ENCODE measurements around the gene IKBKE. TPM values are rescaled to one million over a fixed set of nuclear protein-coding genes. Genes with fewer than 3 reads are reported as not detected.

The IKBKE gene
- 22.0 and 29.6 TPM in 2 replicates for total RNA-seq (2014; rRNA removed; shearing (Covaris generic))

DNA sequence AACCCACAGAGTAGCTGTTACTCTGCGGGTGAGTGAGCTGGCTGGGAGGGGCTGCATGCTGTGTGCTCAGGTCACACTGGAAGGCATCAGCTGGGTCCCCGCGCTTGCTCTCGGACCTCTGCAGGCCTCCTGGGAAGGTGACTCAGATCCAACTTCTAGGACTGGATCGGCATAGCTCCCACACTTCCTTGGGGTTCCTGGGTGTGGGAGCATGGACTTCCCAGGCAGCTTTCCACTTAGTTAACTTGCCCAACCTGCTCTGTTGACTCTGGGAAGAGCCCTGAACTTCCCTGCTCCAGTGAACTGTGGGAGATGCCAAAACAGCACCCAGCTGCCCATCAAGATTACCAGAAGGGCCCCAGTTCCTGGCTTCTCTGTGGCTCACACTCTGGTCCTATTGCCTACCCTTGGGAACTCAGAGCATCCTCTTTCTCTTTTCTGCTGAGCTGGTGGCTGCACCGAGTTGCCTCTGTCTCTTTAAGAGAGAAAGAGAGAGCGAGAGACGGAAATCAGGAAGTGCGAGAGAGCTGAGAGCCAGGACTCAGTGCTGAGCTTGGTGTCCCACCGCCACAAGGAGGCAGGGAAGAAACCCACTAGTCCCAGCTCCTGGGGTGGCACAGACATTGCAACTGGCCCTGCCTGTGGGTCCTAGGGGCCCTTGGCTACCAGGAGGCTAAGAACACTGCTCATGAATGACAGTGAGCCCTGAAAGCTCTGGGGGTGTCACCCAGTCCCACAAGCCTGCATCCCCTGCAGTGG lies at the start of gene IKBKE:
TSS of gene IKBKE (plus strand) at position 544 of the 759 bp plus-strand sequence. CDS start 2,752 bp downstream, outside the sequence.
- peak; percentile 89 for DNase-seq (ENCODE audit: low spot score)

DNA sequence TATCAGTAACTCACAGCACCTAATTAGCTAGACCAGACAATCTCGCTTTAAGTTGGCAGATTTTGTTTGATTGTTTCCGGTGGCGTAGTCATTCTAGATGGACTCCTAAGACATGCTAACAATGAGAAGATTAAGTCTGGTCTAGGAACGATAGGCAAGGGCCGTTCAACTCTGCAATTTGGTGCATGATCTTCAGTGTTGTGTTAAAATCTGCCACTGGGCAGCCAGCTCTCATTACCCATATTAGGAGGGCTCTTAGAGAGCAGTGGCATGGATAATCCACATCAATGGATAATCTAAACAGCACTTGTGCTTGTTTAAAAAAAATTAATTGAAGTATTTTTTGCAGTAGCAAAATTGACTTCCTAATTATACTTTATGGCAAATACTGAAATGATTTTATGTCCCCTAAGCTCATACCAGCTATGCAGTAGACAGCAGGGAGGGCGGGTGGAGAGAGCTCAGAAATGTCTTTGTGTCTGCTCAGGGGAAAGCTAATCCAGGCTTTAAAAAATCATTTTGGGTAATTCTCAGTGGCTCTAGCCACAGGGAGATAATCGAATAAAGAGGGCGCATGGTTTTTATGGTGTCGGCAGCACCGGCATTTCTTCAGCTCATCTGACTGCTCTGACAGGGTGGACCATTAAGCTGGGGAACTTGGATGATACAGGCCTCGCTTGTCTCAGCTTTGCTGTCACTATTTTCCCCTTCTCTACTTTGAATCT lies 48.5 kb upstream of the IKBKE start:
- no peak for DNase-seq (ENCODE audit: low spot score)

DNA sequence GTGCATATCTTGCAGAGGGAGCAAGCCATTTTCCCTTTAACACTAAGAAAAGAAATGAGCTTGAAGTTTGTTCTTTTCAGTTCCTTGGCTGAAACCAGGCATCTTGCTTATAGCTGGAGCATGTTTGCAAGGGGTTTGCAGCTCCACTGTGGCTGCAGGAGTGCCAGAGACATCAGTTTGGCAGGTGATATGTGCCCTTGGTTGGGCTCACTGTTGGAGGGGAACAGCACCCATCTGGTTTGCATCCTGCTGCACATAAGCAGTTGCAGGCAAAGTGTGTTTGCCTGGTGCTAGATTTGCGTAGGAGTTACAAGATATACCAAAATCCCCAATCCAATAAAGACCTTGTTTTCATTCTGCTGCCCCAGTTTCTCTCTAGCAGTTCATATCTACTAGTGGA lies 47.8 kb upstream of the IKBKE start:
- DNase-seq (ENCODE audit: low spot score), result no peak

DNA sequence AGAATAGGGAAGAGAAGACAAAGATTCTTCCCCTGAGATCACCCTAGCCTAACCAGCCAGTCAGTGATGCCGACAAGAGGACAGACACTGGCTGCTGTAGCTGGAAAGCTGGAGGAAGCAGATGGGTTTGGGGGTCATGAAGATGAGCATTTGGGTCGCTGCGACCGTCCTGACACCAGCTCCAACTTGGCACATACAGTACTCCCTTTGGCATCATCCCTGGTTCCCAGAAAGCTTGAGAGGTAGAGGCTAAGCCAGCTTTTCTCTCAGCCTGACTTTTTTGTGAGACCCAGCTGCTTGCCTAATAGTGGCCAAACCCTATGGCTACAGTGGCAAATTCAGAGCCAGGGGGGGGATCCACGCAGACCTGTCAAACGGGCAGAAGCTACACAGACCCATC lies 43.0 kb upstream of the IKBKE start:
- DNase-seq (ENCODE audit: low spot score), result no peak

DNA sequence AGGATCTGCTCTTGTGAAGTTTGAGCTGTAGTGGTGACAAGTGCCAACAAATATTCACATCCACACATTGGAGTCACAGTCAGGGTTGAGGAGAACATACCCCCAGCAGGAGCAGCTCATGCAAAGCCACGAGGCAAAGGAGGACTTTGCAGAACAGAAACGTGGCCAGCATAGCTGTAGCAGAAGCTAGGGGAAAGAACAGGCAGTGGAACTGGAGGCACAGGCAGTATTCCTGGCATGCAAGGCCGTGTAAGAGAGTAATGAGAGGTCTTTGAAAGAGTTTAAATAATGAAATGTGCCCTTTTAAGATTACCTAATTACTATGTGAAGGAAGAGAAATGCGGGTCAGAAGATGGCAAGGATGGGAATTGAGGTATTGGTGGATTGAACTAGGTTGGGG lies 40.9 kb upstream of the IKBKE start:
- no peak for DNase-seq (ENCODE audit: low spot score)

DNA sequence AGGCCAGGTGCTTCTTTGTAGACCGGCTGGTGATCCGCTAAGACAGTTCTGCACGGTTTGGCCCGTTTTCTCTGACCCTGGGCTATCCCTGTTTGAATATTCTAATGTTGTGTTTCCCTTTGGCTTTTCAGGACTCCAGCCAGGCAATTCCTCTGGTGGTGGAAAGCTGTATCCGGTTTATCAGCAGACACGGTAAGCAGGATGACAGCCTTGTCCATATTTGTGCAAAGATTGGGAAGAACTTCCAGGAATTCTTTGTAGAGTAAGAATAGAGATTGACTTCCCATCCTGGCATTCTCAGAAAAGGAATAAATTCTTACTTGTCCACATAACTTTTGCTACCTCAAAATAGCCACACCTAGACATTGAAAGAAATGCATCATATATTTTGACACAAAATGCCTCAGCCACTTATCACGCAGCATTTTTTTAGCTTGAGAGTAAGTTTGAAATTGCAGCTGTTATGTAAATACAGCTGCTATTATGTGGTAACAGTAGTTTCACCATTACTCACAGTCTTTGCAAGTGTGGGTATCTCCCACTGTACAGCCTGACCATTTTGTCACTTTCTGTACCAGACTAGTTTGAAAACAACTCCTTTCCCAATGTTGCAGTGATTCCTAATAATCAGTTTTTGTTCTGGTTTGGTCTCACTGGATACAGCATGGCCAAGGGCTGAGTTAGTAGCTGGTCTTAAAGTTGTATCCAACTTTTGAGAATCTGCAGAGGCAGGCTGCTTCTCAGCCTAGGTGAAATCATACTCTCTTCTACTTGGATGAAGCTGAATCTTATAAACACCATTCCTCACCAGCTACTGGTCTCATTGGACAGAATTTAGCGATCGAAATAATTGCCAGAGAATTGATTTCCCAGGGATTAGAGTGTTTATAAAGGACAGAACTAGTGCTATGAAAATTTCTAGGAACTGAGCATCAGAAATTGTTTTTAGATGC lies 40.0 kb upstream of the IKBKE start:
- peak; percentile 80 for DNase-seq (ENCODE audit: low spot score)

DNA sequence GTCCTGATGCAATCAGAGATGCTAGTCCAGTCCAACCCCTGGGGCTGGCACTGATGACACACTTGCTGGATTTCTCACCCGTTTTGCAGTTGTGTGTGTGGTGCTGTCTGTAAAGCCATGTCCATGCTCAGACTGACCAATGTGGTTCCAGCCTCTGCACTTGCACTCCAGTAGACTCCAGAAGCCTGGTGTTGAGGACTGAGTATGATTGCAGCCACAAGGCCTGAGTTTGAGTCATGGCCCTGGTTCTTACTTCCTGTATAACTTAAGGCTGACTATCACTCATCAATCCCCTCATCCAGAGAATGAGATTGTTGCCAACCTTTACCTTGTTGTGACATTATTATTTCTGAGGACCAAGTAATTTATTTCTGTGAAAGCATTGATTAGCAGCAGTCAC lies 34.8 kb upstream of the IKBKE start:
- no peak for DNase-seq (ENCODE audit: low spot score)

DNA sequence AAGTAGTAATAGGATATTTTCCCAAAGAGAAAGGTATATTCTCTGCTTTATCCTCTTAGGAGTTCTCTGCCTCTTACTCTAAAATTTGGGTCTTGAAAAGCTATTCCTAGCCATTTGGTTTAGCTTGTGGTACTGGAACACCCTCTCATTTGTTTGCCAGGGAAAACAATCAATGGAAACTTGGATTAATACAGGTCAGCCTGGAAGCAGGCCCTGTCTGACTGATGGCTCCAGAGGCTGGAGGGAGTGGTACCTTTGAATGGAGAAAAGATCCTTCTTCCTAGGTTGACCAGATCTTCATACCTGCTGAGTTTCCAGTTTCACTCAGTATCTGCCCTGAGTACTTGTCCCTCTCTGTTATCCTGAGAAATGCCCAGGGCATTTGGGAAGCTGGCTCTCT lies 31.7 kb upstream of the IKBKE start:
- no peak for DNase-seq (ENCODE audit: low spot score)

DNA sequence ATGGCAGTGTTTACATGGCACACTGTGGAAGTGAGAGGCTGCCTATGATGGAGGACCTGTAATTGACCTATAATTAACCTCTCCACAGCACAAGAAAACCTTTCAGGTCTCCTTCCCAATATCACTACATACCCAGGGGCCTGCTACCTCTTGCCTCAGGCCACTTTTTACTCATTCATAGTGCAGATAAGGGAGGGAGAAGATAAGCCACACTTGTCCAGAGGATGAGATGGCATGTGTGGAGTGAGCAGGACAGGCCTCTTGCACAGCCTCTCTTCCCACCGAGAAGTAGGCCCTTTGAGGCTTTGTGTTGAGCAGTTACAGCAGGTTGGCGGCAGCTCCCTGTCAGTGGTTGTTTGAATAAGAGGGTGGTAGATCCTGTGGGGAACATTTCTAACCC lies 31.1 kb upstream of the IKBKE start:
- DNase-seq (ENCODE audit: low spot score), result no peak

DNA sequence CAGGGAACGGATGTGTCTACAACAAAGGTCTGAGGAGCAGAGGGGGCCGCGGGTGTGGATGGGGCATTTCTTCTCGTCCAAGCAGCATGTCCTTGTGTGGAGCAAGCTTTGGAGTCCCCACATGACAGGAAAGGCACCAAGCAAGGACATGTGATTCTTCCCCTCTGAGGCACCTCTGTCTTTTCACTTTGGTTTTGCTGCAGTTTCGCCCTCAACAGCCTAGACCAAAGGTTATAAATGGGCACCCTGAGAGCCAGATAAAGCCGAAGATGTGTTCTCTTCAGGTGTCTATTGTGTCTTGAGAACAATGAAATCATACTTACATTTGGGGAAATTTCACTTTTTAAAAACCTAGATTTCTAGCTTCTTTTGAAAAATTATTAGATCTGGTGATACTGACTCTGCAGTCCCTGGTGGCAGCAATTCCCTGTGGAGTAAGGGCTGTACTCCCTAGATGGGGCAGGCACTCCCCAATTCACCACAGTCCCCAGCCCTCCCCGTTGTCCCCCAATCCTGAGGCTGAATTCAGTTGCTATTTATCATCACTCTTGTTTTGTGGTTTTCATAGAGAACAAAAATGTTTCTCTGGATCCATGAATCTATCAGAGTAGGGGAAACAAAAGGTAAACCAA lies 28.8 kb upstream of the IKBKE start:
- DNase-seq (ENCODE audit: low spot score), result no peak

DNA sequence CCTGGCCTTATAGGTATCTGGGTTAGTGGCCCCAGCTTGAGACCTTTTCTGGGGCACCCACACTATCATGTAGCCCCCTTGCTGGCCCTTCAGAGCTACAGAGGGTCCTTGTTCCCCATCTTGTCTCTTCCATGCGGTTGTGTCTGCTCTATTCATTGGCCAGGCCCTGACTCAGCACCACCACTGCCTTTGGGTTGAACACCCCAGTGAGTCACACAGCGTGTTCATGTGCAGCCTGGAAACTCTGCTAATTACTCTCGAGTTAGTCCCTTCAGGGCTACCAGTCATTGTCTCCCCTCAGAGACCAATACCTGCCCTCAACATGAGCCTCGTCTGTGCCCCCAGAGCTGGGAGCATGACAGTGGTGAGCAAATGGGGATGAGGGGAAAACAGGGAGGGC lies 28.2 kb upstream of the IKBKE start:
- DNase-seq (ENCODE audit: low spot score), result peak; percentile 55

DNA sequence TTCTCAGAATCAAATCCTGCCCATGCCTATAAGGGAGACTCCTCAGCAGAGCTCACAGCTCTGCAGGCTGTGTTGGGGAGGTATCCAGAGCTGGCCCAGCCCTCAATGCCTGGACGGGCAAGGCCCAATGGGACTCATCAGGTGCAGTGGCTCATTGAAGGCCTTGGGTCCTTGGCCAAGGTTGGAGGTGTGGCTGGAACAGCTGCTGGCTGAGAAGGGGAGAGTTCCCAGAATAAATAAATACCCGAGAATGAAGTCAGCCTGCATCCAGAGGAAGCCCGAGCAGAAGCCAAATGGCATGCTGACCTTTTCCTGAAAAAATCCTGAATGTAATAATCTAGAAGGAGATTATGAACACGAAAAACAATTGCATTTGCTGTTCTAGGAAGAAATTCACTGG lies 25.2 kb upstream of the IKBKE start:
- no peak for DNase-seq (ENCODE audit: low spot score)

DNA sequence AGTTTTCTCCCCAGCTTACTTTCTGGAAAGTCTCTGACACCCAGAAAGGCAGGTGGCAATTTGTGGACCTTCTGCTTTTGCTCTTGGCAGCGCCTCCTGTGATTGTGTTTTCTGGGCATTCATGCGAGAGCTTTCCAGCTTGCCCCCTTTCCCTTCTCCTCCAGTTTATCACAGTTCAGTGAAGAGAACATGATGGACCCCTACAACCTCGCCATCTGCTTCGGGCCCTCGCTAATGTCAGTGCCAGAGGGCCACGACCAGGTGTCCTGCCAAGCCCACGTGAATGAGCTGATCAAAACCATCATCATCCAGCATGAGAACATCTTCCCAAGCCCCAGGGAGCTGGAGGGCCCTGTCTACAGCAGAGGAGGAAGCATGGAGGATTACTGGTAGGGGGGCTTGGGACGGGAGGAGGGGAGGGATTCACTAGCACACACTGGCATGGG lies 24.3 kb upstream of the IKBKE start:
- no peak for DNase-seq (ENCODE audit: low spot score)

DNA sequence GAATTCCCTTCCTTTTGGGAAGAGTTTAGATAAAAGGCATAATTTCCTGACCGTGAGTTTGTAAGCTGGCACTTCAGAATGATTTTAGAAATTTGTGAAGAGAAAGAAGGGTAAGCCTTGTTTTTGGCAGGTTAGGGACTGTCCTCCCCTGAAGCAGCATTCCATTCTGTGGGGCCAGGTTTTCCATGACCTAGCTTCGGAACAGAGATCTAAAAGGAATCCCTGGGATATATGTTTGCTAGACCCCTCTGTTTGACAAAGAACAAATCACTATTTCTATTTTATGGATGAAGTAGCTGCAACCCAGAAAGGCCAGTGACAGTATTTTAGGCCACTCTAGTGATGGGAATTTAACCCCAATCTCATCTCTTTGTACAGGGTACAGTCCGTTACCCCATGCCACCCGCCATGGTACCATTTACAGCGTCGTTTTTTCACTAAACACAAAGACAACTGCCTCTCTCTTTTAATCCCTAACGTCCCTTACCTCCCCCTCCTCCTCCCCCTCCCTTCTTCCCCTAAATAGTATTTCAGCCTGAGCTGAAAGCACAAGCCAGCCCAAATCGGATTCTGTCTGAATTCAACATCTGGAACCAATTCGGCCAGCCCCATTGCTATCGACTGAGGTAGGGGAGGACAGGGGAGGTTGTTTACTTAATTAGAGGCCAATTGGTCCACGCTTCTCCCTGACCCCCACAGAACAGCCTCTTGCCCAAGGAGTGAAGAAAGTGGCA lies 23.4 kb upstream of the IKBKE start:
- no peak for DNase-seq (ENCODE audit: low spot score)

DNA sequence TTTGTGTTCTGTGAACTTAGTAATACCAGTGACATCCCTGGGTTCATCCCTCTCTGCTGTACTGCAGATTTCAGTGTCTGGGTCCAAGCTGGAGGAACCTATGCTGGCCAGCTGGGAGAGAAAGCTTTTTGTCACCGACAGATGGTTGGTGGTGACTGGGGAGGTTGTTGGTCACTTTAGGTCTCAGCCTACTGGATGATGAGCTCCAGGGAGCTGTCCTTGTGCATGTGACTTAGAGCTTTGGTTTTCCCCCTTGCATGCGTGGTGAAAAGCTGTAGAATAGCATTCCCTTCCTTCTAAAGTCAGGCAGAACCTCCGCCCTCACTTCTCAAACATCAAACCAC lies 22.9 kb upstream of the IKBKE start:
- DNase-seq (ENCODE audit: low spot score), result no peak

DNA sequence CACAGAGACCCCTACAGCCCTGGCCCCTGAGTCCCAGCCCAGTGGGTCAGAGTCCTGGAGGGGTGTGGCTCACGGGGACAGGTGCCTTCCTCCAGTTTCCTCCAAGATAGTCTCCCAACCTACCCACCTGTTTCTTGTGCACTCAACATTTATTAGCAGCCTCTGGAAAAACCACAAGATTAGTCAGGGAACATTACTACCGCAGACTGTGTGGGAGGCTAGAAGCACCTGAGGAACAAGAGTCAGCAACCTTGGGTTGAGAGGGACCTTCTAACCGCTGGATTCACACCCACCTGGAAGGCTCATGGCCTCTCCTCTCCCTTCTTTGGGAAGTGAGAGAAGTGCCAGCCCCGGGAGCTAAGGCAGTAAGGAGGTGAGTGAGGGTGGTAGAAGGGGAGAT lies 22.5 kb upstream of the IKBKE start:
- DNase-seq (ENCODE audit: low spot score), result peak; percentile 36

DNA sequence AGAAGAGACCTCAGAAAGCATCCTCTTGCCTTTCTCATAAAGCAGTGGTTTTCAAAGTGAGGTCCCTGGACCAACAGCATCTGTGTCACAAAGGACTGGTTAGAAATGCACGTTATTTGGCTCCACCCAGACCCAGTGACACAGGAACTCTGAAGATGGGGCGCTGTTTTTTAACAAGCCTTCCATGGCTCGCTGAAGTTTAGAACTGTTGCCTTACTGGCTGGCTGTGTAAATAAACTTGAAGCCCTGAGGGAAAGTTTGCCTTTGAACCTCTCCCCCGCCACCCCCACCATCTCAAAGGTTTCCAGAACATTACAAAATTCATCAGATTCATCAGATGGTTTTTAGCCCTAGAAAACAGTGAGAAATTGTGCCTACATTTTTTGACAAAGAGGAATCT lies 21.8 kb upstream of the IKBKE start:
- DNase-seq (ENCODE audit: low spot score), result no peak

DNA sequence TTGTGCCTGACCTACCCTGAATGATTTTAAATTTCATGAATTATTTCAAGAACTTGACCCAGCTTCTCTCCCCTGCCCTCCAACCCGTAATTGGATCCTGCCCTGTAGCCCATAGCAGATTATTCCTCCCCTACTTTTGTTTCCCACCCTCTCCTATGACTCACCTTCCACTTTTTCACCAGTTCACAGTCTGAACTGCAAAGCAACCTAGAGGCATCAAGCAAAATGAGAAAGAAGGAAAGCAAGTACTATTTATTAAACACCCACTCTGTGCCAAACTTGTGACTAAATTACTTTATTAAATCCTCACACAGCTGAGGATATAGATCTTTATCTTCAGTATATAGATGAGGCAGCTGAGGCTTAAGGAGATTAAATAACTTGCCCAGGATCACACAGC lies 20.7 kb upstream of the IKBKE start:
- DNase-seq (ENCODE audit: low spot score), result no peak

DNA sequence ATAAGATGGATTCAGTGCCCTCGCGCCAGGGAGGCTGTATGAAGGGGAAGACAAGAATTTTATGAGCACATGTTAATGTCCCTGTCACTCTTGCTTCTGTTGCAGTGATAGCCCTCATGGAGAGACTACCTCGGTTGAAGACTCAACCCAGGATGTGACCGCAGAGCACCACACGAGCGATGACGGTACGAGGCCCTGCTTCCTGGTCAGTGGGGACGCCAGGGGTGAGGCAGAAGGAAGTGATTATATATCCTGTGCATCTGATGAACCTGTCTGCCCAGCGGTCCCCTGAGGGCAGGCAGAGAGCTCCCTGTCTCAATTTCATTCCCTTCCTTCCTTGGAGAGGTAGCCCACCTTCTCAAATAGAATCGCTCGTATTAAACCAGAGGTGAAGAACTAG lies 20.0 kb upstream of the IKBKE start:
- no peak for DNase-seq (ENCODE audit: low spot score)

DNA sequence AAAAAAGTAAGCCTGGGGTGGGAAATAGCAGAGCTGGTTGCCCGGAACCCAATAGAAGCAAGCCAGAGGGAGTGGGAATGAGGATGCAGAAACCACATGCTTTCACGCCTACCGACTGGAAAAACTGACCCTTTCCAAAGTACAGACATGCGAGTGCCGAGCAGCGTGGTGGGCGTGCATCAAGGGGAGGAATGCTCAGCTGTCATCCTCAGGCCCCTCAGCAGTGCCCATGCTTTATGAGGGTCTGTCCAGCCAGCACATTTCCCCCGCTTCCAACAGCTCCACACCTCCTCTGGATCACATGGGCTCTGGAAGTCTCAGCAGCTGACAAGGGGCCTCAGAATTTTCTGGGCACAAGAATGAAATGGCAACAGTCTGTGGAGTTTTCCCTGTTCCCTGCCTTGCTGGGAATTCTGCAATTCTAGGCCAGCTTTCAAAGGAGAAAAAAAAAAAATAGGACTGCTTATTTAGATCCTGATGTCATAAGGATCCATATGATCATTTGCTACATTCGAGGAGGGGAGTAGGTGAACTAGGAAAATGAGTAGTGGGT lies 19.1 kb upstream of the IKBKE start:
- DNase-seq (ENCODE audit: low spot score), result no peak

DNA sequence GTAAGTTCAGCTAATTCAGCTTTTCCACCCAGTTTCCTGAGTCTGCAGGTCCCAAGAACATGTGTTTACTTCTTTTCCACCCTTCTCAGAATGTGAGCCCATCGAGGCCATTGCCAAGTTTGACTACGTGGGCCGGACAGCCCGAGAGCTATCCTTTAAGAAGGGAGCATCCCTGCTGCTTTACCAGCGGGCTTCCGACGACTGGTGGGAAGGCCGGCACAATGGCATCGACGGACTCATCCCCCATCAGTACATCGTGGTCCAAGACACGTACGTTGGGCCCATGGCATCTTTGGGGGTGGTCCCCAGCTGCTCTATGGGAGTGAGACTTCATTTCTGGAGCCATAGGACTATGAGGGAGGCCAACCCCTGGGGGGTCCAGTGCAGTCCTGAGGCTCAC lies 17.2 kb upstream of the IKBKE start:
- no peak for DNase-seq (ENCODE audit: low spot score)
